Hippocampal formation (tissue), 2 donors: ENCODE data around the gene OTOL1.
"Not testable (repeated sequence)": the region's sequence is repeated elsewhere in the genome, so short reads cannot be mapped to it uniquely, and the experiment has no call there.

Experiments
- DNase-seq, 2 donors: peaks; one replicate each; lab custom pipeline; 2025; lab: John Stamatoyannopoulos, UW

OTOL1 gene

GRCh38 chr3:161496508-161496907 lies at the start of gene OTOL1:
Gene OTOL1 (plus strand): TSS chr3:161496808. CDS start chr3:161496808, 0 bp downstream.
- DNase-seq, result no peak

GRCh38 chr3:161449785-161450184 lies 46.8 kb upstream of the OTOL1 start:
- no peak for DNase-seq

- DNase-seq, result no peak
These were observed 44.4 kb upstream of the OTOL1 start for GRCh38 chr3:161452179-161452578.

GRCh38 chr3:161454615-161455014 lies 42.0 kb upstream of the OTOL1 start:
- DNase-seq, result no peak

- DNase-seq, result no peak
These were observed 40.6 kb upstream of the OTOL1 start for GRCh38 chr3:161455962-161456361.

GRCh38 chr3:161462138-161462537 lies 34.5 kb upstream of the OTOL1 start:
- no peak for DNase-seq

GRCh38 chr3:161471211-161471610 lies 25.4 kb upstream of the OTOL1 start:
- DNase-seq, result no peak

- no peak for DNase-seq
These were observed 22.5 kb upstream of the OTOL1 start for GRCh38 chr3:161474139-161474538.

- no peak for DNase-seq
These were observed 21.9 kb upstream of the OTOL1 start for GRCh38 chr3:161474741-161475140.

- no peak for DNase-seq
These were observed 21.4 kb upstream of the OTOL1 start for GRCh38 chr3:161475206-161475605.

- no peak for DNase-seq
These were observed 20.7 kb upstream of the OTOL1 start for GRCh38 chr3:161475905-161476304.

- no peak for DNase-seq
These were observed 12.4 kb upstream of the OTOL1 start for GRCh38 chr3:161484226-161484625.

- DNase-seq, result not testable (repeated sequence)
These were observed 8.3 kb upstream of the OTOL1 start for GRCh38 chr3:161488284-161488683.

- no peak for DNase-seq
These were observed 7.2 kb upstream of the OTOL1 start for GRCh38 chr3:161489395-161489794.

- DNase-seq, result not testable (repeated sequence)
These were observed 5.8 kb upstream of the OTOL1 start for GRCh38 chr3:161490845-161491244.

- no peak for DNase-seq
These were observed 1.8 kb downstream of the OTOL1 start for GRCh38 chr3:161498259-161498921.

GRCh38 chr3:161500068-161500796 lies 3.6 kb downstream of the OTOL1 start:
- no peak for DNase-seq

- DNase-seq, result no peak
These were observed 6.7 kb downstream of the OTOL1 start for GRCh38 chr3:161503271-161503670.

- DNase-seq, result no peak
These were observed 12.4 kb downstream of the OTOL1 start for GRCh38 chr3:161508852-161509477.

- no peak for DNase-seq
These were observed 14.1 kb downstream of the OTOL1 start for GRCh38 chr3:161510510-161511260.

- DNase-seq, result no peak
These were observed 27.3 kb downstream of the OTOL1 start for GRCh38 chr3:161523916-161524315.

- DNase-seq, result no peak
These were observed 35.3 kb downstream of the OTOL1 start for GRCh38 chr3:161531930-161532329.
